NT2/D1 (cell line): ENCODE data around the gene PTPRN2.

Source experiments
- SUZ12 ChIP-seq: IDR thresholded peaks from 2 replicates; pipeline ENCODE4 v1.6.1; 2011; ENCODE audit not compliant: insufficient read length, insufficient read depth; ENCODE audit errors: extremely low read depth
- ZNF274 ChIP-seq: IDR thresholded peaks from 2 replicates; pipeline ENCODE4 v1.6.1; 2011; ENCODE audit warnings: mild to moderate bottlenecking, low read depth, low read length

GRCh38 chr7:157995815-157996214 lies 591.8 kb downstream of the PTPRN2 start:
- TF ChIP-seq ZNF274 (no peak), SUZ12 (no peak)
